Natural killer cell (primary cell): ENCODE results near the gene CEP128. TPM values are rescaled to one million over a fixed set of nuclear protein-coding genes. Genes with fewer than 3 reads are reported as not detected.

Experiments
- ATAC-seq, 3 donors: fragments of 150-1000 bp in 2 of 3; fragments of 200-7000 bp in 1 of 3; cut with Tn5 transposase; 1 replicate in 1 of 3; 2 replicates in 2 of 3; pipeline ENCODE4 v1.10.0; 2021; ENCODE audit warnings: mild to moderate bottlenecking in 2 of 3, moderate library complexity in 2 of 3
- DNase-seq, 2 donors: peaks; one replicate each; pipeline versions ENCODE4 v3.0.0 to v3.0.0-alpha.2; 2013 to 2021; ENCODE audit warnings: mixed read lengths in 1 of 2
- H3K27ac ChIP-seq: one replicate; pipeline ENCODE4 v1.5.1; 2013; ENCODE audit warnings: mild to moderate bottlenecking, low read length
- H3K27me3 ChIP-seq: one replicate; pipeline ENCODE4 v1.6.1; 2013; ENCODE audit warnings: low read length; ENCODE audit not compliant: control insufficient read depth, insufficient read depth
- H3K36me3 ChIP-seq: one replicate; pipeline ENCODE4 v1.6.1; 2013; ENCODE audit warnings: low read length; ENCODE audit not compliant: control insufficient read depth, insufficient read depth
- H3K4me1 ChIP-seq: one replicate; pipeline ENCODE4 v1.6.1; 2013; ENCODE audit warnings: low read length; ENCODE audit not compliant: control insufficient read depth, insufficient read depth
- H3K4me3 ChIP-seq: one replicate; pipeline ENCODE4 v1.5.1; 2013; ENCODE audit warnings: low read length
- H3K9me3 ChIP-seq: one replicate; pipeline ENCODE4 v1.6.1; 2013; ENCODE audit warnings: low read length; ENCODE audit not compliant: control insufficient read depth, insufficient read depth
- H3K27ac Mint-ChIP-seq, 2 donors: one replicate each; pipeline ENCODE4 v1.8.0; 2022; ENCODE audit warnings: mild to moderate bottlenecking in 2 of 2, mixed read lengths in 2 of 2, moderate library complexity in 1 of 2
- H3K27me3 Mint-ChIP-seq, 2 donors: one replicate each; pipeline ENCODE4 v1.8.0; 2022; ENCODE audit warnings: low read depth in 2 of 2, mixed read lengths in 2 of 2
- H3K36me3 Mint-ChIP-seq: one replicate; pipeline ENCODE4 v1.8.0; 2022; ENCODE audit warnings: mixed read lengths
- H3K4me1 Mint-ChIP-seq, 2 donors: one replicate each; pipeline ENCODE4 v1.8.0; 2022; ENCODE audit warnings: mixed read lengths in 2 of 2
- H3K4me3 Mint-ChIP-seq: one replicate; pipeline ENCODE4 v1.8.0; 2022; ENCODE audit warnings: mild to moderate bottlenecking, moderate library complexity, mixed read lengths
- H3K9me3 Mint-ChIP-seq, 2 donors: one replicate each; pipeline ENCODE4 v1.8.0; 2022; ENCODE audit warnings: mixed read lengths in 2 of 2
- CTCF ChIP-seq: fragments of 200-600 bp; IDR thresholded peaks from one replicate; pipeline ENCODE4 v1.8.0; 2022; ENCODE audit warnings: antibody characterized with exemption
- WGBS: methylation state at CpG from one replicate; pipeline ENCODE4 v1.1.7; 2013; ENCODE audit warnings: missing lambda C conversion rate; ENCODE audit not compliant: insufficient coverage; 5-methylcytosine and 5-hydroxymethylcytosine counted together
- intact Hi-C: fragments of 100-400 bp; cut with micrococcal nuclease; formaldehyde crosslinking; loops from one replicate; pipeline ENCODE4 v1.14.2; 2022
- total RNA-seq, 4 donors: library from RNA; stranded (reverse); fragments of 120-200 nt in 1 of 4; gene quantifications; one replicate each; pipeline versions ENCODE4 v1.2.3 to v1.2.4, GENCODE V29; 2013 to 2022

Gene CEP128
- total RNA-seq, 3 donors from 2014 or later (not counting 1 experiment from before 2014, with no cell fraction given), result 14.4 to 16.7 (median 15.6) TPM

GRCh38 chr14:80615831-80616230 lies 325.7 kb downstream of the CEP128 start:
- DNase-seq, result no peak
- Mint-ChIP-seq H3K4me3 (no peak overlapping the region), H3K9me3 (peaks cover 4 to 6% of the 10 kb centered on the region in 2 donors), H3K27ac (no peak overlapping the region), H3K27me3 (no peaks in the 10 kb centered on the region), H3K36me3 (peaks cover 5% of the 10 kb centered on the region), H3K4me1 (no peaks in the 10 kb centered on the region)
- intact Hi-C loops, result no loop called here
- Histone ChIP-seq H3K36me3 (no peaks in the 10 kb centered on the region), H3K27ac (no peak overlapping the region), H3K4me1 (no peaks in the 10 kb centered on the region), H3K4me3 (no peak overlapping the region), H3K27me3 (no peaks in the 10 kb centered on the region), H3K9me3 (peaks cover 4% of the 10 kb centered on the region)
- WGBS, result 87% methylated on average over 4 of the region's 4 CpGs
- ATAC-seq, result no peak
- no peak for TF ChIP-seq CTCF

GRCh38 chr14:80609055-80609454 lies 332.5 kb downstream of the CEP128 start:
- H3K4me3 ChIP-seq, result no peak overlapping the region
- no peaks in the 10 kb centered on the region for H3K36me3 ChIP-seq
- intact Hi-C loops, result no loop called here
- H3K9me3 ChIP-seq, result no peaks in the 10 kb centered on the region
- DNase-seq (no peak), ATAC-seq (no peak)
- no peak for TF ChIP-seq CTCF
- peaks cover 0 to 7% of the 10 kb centered on the region in 2 donors for H3K9me3 Mint-ChIP-seq
- H3K27ac ChIP-seq, result no peak overlapping the region
- no peaks in the 10 kb centered on the region for H3K4me1 ChIP-seq
- no peak overlapping the region for H3K4me3 Mint-ChIP-seq
- H3K4me1 Mint-ChIP-seq, result no peaks in the 10 kb centered on the region
- H3K27me3 ChIP-seq, result no peaks in the 10 kb centered on the region
- H3K27ac Mint-ChIP-seq, result no peak overlapping the region
- no peaks in the 10 kb centered on the region for H3K27me3 Mint-ChIP-seq
- H3K36me3 Mint-ChIP-seq, result no peaks in the 10 kb centered on the region

GRCh38 chr14:80608563-80608962 lies 333.0 kb downstream of the CEP128 start:
- WGBS, result 100% methylated on average over 1 of the region's 1 CpG
- Mint-ChIP-seq H3K4me1 (no peaks in the 10 kb centered on the region), H3K36me3 (no peaks in the 10 kb centered on the region), H3K27me3 (no peaks in the 10 kb centered on the region), H3K9me3 (peaks cover 0 to 5% of the 10 kb centered on the region in 2 donors), H3K27ac (no peak overlapping the region), H3K4me3 (no peak overlapping the region)
- Histone ChIP-seq H3K4me1 (no peaks in the 10 kb centered on the region), H3K36me3 (no peaks in the 10 kb centered on the region), H3K9me3 (no peaks in the 10 kb centered on the region), H3K27me3 (no peaks in the 10 kb centered on the region), H3K27ac (no peak overlapping the region), H3K4me3 (no peak overlapping the region)
- intact Hi-C loops, result no loop called here
- TF ChIP-seq CTCF, result no peak
- DNase-seq (no peak), ATAC-seq (no peak)

- Mint-ChIP-seq H3K27me3 (no peaks in the 10 kb centered on the region), H3K36me3 (no peaks in the 10 kb centered on the region), H3K9me3 (peaks cover 0 to 5% of the 10 kb centered on the region in 2 donors), H3K27ac (no peak overlapping the region), H3K4me3 (no peak overlapping the region), H3K4me1 (no peaks in the 10 kb centered on the region)
- no peaks in the 10 kb centered on the region for H3K36me3 ChIP-seq
- no peak overlapping the region for H3K27ac ChIP-seq
- 80% methylated on average over 5 of the region's 5 CpGs for WGBS
- H3K27me3 ChIP-seq, result no peaks in the 10 kb centered on the region
- no peak for ATAC-seq
- H3K9me3 ChIP-seq, result no peaks in the 10 kb centered on the region
- no peaks in the 10 kb centered on the region for H3K4me1 ChIP-seq
- TF ChIP-seq CTCF, result no peak
- no peak for DNase-seq
- H3K4me3 ChIP-seq, result no peak overlapping the region
- intact Hi-C loops, result no loop called here
These were observed 333.9 kb downstream of the CEP128 start for GRCh38 chr14:80607430-80608190.
